Activated naive CD4-positive, alpha-beta T cell treated with anti-CD3 and anti-CD28 coated beads, Interleukin-2, amount 50 U/mL, for 72 hours (primary cell): ENCODE data around the gene GJA10. TPM values are rescaled to one million over a fixed set of nuclear protein-coding genes. Genes with fewer than 3 reads are reported as not detected.
"Not testable (repeated sequence)": the region's sequence is repeated elsewhere in the genome, so short reads cannot be mapped to it uniquely, and the experiment has no call there.

Experiments used
- ATAC-seq, 2 donors: fragments of 150-1000 bp; cut with Tn5 transposase; 2 replicates each; pipeline ENCODE4 v1.10.0; 2021; ENCODE audit warnings: mild to moderate bottlenecking in 2 of 2, moderate library complexity in 2 of 2
- DNase-seq, 2 donors: peaks; one replicate each; pipeline ENCODE4 v3.0.0; 2021 to 2022; ENCODE audit warnings: low spot score in 2 of 2
- H3K27ac Mint-ChIP-seq, 2 donors: one replicate each; pipeline ENCODE4 v1.8.0; 2022; ENCODE audit warnings: mild to moderate bottlenecking in 2 of 2, mixed read lengths in 2 of 2
- H3K36me3 Mint-ChIP-seq, 2 donors: one replicate each; pipeline ENCODE4 v1.8.0; 2022; ENCODE audit warnings: mixed read lengths in 2 of 2
- H3K9me3 Mint-ChIP-seq, 2 donors: one replicate each; pipeline ENCODE4 v1.8.0; 2022; ENCODE audit warnings: mixed read lengths in 2 of 2
- total RNA-seq, 2 donors: library from RNA; stranded (reverse); gene quantifications; one replicate each; pipeline ENCODE4 v1.2.3, GENCODE V29; 2022

The GJA10 gene
- total RNA-seq, 2 donors from 2014 or later = not detected

- ATAC-seq (no peak), DNase-seq (no peak)
- H3K36me3 Mint-ChIP-seq = peaks cover 0 to 4% of the 10 kb centered on the region in 2 donors
- no peaks in the 10 kb centered on the region for H3K9me3 Mint-ChIP-seq
- H3K27ac Mint-ChIP-seq = no peak overlapping the region
Observed at GRCh38 chr6:89895276-89895874, 1.1 kb downstream of the GJA10 start.

- H3K9me3 Mint-ChIP-seq, DNase-seq, H3K27ac Mint-ChIP-seq, H3K36me3 Mint-ChIP-seq, ATAC-seq: not testable (repeated sequence)
Observed at GRCh38 chr6:89910001-89910901, 16.0 kb downstream of the GJA10 start.

- ATAC-seq = no peak
- peaks cover 0 to 2% of the 10 kb centered on the region in 2 donors for H3K9me3 Mint-ChIP-seq
- H3K27ac Mint-ChIP-seq = no peak overlapping the region
- no peak for DNase-seq
- peaks cover 0 to 5% of the 10 kb centered on the region in 2 donors for H3K36me3 Mint-ChIP-seq
Observed at GRCh38 chr6:89910902-89911240, 16.6 kb downstream of the GJA10 start.

DNA sequence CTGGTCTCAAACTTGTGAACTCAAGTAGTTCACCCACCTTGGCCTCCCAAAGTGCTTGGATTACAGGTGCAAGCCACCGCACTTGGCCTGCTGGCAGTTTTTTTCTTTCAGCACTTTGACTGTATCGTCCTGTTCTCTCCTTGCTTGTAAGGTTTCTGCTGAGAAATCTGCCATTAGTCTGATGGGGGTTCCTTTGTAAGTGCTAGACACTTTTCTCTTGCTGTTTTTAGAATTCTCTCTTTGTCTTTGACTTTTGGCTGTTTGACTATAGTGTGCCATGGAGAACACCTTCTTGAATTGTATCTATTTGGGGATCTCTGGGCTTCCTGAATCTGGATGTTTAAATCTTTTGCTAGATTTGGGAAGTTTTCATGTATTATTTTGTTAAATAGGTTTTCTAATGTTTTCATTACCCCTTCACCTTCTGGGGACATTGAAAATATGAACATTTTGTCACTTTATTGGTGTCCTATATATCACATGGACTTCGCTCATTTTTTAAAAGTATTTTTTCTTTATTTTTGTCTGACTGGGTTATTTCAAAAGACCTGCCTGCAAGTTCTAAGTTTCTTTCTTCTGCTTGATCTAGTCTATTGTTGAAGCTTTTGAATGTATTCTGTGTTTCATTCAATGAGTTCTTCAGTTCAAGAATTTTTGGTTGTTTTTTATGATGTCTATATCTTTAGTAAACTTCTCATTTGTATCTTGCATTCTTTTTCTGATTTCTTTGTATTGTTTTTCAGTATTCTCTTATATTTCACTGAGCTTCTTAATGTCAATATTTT is 22.1 kb downstream of the GJA10 start:
- peaks cover 12 to 17% of the 10 kb centered on the region in 2 donors for H3K9me3 Mint-ChIP-seq
- DNase-seq = no peak
- no peak for ATAC-seq
- peaks cover 14 to 20% of the 10 kb centered on the region in 2 donors for H3K36me3 Mint-ChIP-seq
- no peak overlapping the region for H3K27ac Mint-ChIP-seq

GRCh38 chr6:89917216-89917615 is 22.9 kb downstream of the GJA10 start:
- ATAC-seq = no peak
- Mint-ChIP-seq H3K36me3 (peaks cover 14 to 20% of the 10 kb centered on the region in 2 donors), H3K27ac (no peak overlapping the region), H3K9me3 (peaks cover 12 to 17% of the 10 kb centered on the region in 2 donors)
- DNase-seq = no peak

DNA sequence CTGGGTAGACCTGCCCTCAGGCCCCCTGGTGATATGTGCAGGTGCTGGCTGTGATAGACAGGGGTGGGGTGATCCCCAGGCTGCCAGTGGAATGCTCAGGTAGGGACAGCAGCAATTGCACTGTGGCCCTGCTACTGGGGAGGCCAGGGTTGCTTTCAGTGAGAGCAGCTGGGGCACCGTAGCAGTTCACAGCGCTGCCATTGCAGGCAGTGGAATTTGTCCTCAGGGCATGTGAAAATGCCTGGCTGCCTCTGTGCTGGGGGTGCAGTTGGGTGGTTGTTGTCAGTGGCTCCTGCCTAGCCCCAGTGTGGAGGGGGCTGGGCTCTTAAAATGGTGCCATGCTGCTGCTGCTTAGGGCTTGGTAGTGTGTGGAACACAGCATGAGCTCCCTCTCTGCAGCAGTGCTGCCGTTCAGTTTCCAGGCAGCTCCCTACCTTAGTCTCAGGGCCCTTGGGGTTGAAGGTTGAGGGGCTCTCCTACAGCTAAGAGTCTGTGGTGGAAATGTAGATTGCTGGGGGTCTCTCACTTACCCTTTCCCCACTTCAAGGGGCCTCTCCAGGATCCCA is 23.6 kb downstream of the GJA10 start:
- no peak overlapping the region for H3K27ac Mint-ChIP-seq
- ATAC-seq (peak in 1 of 2 donors; percentile 39), DNase-seq (no peak)
- peaks cover 12 to 17% of the 10 kb centered on the region in 2 donors for H3K9me3 Mint-ChIP-seq
- peaks cover 14 to 20% of the 10 kb centered on the region in 2 donors for H3K36me3 Mint-ChIP-seq

DNA sequence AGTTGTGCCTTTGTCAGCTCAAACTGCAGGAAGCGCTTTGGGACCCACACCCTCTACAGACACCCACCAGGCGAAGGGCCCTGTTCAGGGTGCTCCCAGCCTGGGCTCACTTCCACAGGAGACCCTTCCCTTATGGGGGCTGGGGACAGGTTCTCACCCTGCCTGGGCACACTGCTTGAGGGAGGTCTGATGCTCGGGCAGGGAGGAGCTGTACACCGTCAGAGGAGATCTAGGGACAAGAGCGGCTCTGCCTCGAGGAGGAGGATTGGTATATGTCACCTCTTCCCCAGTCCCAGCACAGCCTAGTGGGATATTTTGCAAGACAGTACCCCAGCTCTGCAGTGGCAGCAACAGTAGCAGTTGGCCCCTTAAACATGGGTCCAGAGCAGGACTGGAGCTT is 26.9 kb downstream of the GJA10 start:
- ATAC-seq (peak in 1 of 2 donors; percentile 14), DNase-seq (no peak)
- Mint-ChIP-seq H3K27ac (peak overlapping the region in 1 of 2 donors; percentile 27), H3K36me3 (peaks cover 11 to 12% of the 10 kb centered on the region in 2 donors), H3K9me3 (peaks cover 13 to 17% of the 10 kb centered on the region in 2 donors)

DNA sequence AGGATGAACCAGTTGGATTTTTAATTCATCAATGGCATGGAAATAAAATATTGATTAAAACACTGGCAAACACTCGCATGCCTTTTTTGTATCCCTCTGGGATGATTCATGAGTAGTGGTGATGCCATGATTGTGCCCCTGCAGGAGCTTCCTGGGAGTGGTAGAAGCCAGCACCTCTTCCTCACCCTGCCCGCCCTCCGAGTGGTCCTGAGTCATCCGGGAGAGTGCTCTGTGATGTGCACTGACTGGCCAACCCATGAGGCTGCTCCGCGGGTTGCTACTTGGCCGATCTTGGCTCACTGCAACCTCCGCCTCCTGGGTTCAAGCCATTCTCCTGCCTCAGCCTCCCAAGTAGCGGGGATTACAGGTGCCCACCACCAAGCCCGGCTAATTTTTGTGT is 27.4 kb downstream of the GJA10 start:
- Mint-ChIP-seq H3K9me3 (peaks cover 8 to 12% of the 10 kb centered on the region in 2 donors), H3K27ac (no peak overlapping the region), H3K36me3 (peaks cover 6 to 9% of the 10 kb centered on the region in 2 donors)
- ATAC-seq (no peak), DNase-seq (no peak)

- ATAC-seq (no peak), DNase-seq (no peak)
- Mint-ChIP-seq H3K36me3 (peaks cover 17 to 19% of the 10 kb centered on the region in 2 donors), H3K9me3 (peaks cover 0 to 7% of the 10 kb centered on the region in 2 donors), H3K27ac (no peak overlapping the region)
Observed at GRCh38 chr6:89924231-89924630, 30.0 kb downstream of the GJA10 start.

GRCh38 chr6:89925826-89926225 is 31.6 kb downstream of the GJA10 start:
- ATAC-seq (peak; percentile 16 to 57), DNase-seq (no peak)
- Mint-ChIP-seq H3K27ac (no peak overlapping the region), H3K36me3 (peaks cover 29 to 30% of the 10 kb centered on the region in 2 donors), H3K9me3 (peaks cover 0 to 7% of the 10 kb centered on the region in 2 donors)

GRCh38 chr6:89927264-89927663 is 33.0 kb downstream of the GJA10 start:
- ATAC-seq (no peak), DNase-seq (no peak)
- Mint-ChIP-seq H3K36me3 (peaks cover 36 to 41% of the 10 kb centered on the region in 2 donors), H3K27ac (no peak overlapping the region), H3K9me3 (peaks cover 0 to 7% of the 10 kb centered on the region in 2 donors)

DNA sequence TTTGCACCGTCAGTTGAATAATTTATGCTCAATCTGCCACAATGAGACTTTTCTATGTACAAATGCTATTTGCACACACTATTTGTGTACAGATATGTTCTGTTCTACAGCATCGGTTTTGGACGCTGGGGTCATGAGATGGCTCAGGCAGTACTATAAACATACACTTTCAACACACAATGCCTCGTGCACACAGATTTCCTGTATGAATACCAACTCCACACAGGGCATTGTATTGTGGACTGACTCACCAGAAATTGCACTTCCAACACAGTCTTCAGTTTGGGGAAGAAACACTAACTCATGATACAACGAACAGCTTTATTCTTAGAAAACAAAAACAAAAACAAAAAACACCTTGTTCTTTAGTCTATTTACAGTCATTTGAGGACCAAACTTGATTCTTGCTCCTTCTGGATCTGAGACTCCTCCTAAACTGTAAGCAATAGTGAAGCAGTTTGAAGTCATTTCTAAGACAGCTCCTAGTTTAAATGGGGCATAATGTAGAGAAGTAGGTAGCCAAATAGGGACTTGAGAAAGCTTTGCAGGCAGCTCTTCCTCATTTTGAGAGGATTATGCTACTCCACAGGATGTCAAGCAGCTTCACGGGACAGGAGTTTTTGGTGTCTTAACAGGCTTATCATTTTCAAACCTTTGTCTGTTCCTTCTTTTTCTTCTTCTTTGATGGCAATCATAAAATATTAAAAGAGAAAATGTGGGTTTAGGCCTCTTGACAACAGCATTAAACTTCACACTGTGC is 33.7 kb downstream of the GJA10 start:
- H3K27ac Mint-ChIP-seq = peak overlapping the region; percentile 47 to 59
- peaks cover 39 to 42% of the 10 kb centered on the region in 2 donors for H3K36me3 Mint-ChIP-seq
- no peak for ATAC-seq

GRCh38 chr6:89928604-89929003 is 34.3 kb downstream of the GJA10 start:
- ATAC-seq (peak; percentile 58 to 70), DNase-seq (no peak)
- H3K36me3 Mint-ChIP-seq = peaks cover 45 to 47% of the 10 kb centered on the region in 2 donors
- peaks cover 0 to 7% of the 10 kb centered on the region in 2 donors for H3K9me3 Mint-ChIP-seq
- H3K27ac Mint-ChIP-seq = peak overlapping the region; percentile 47 to 59

More for the DNA sequence above, 33.7 kb downstream of the GJA10 start:
- DNase-seq = no peak
- H3K9me3 Mint-ChIP-seq = peaks cover 0 to 7% of the 10 kb centered on the region in 2 donors

DNA sequence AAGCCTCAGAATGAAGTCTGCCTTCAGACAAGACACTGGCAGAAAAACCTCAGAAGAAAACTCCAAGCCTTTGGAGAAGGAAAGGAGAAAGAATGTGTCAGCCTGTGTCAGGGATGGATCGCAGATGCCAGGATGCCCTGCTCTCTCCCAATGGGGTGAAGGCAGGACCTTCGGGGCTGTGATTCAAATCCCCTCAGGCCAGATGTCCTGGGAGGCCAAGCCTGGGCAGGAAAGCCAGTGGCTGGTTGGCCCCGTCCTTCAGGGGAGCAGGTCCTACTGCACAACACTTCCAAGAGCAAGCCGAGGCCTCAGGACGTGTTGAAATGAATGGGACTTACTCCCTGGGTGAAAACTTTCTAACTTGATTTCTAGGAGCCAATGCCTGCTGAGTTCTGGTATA is 36.5 kb downstream of the GJA10 start:
- ATAC-seq = no peak
- no peak for DNase-seq
- Mint-ChIP-seq H3K27ac (no peak overlapping the region), H3K36me3 (peaks cover 46 to 56% of the 10 kb centered on the region in 2 donors), H3K9me3 (peaks cover 0 to 2% of the 10 kb centered on the region in 2 donors)

DNA sequence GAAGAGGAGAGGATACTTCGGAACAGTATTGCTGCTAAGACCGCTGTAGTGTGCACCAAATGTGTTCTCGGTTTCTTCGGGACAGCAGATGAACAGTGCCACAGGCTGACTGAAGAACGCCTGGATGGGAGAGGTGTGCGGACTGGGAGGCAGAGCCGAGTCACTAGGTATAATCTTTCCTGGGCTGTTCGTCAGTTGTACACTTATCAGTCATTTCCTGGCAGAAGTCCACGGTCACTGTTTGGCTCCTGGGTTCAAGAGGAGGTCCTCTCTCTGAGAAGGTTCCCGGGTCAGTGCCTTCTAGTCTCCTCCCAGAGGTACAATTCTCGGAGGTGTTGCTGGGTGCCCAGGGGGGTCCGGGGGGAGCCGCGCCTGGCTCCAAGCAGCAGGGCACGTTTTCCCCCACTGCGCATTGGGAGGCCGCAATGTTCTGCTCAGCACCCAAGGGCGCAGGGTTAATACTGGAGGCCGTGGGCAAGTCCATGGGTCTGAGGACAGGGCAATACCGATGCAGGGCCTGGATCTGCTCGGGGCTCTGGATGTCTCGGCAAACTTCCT is 38.1 kb downstream of the GJA10 start:
- DNase-seq = no peak
- Mint-ChIP-seq H3K9me3 (no peaks in the 10 kb centered on the region), H3K36me3 (peaks cover 46 to 57% of the 10 kb centered on the region in 2 donors), H3K27ac (peak overlapping the region in 1 of 2 donors; percentile 13)
- no peak for ATAC-seq
